HCT116 (cell line): ENCODE results near the gene F2RL2.

ENCODE experiments used
- CEBPB ChIP-seq: IDR thresholded peaks from 2 replicates; pipeline ENCODE4 v1.6.1; 2012; ENCODE audit warnings: low read depth
- ELF1 ChIP-seq: IDR thresholded peaks from 2 replicates; pipeline ENCODE4 v1.6.1; 2012; ENCODE audit warnings: low read depth, borderline replicate concordance
- EZH2 ChIP-seq: fragments of 200-600 bp; sonication (generic); IDR thresholded peaks from 2 replicates; pipeline ENCODE4 v1.6.1; 2017; ENCODE audit warnings: antibody characterized with exemption, mixed run types
- EZH2phosphoT487 ChIP-seq: fragments of 200-600 bp; IDR thresholded peaks from 2 replicates; pipeline ENCODE4 v1.6.1; 2018; ENCODE audit warnings: antibody characterized with exemption, borderline replicate concordance
- FOSL1 ChIP-seq: IDR thresholded peaks from 2 replicates; pipeline ENCODE4 v1.6.1; 2012; ENCODE audit warnings: low read depth
- JUND ChIP-seq: IDR thresholded peaks from 2 replicates; pipeline ENCODE4 v1.6.1; 2012
- POLR2A ChIP-seq: IDR thresholded peaks from 2 replicates; pipeline ENCODE4 v1.7.0; 2011; ENCODE audit warnings: borderline replicate concordance; ENCODE audit not compliant: insufficient read depth, insufficient read length; ENCODE audit errors: extremely low read depth
- POLR2AphosphoS5 ChIP-seq: IDR thresholded peaks from 2 replicates; pipeline ENCODE4 v1.6.1; 2011; ENCODE audit warnings: mild to moderate bottlenecking, low read depth, low read length, moderate library complexity
- RAD21 ChIP-seq: IDR thresholded peaks from 2 replicates; pipeline ENCODE4 v1.6.1; 2012; ENCODE audit warnings: low read depth, mild to moderate bottlenecking
- SP1 ChIP-seq: IDR thresholded peaks from 2 replicates; pipeline ENCODE4 v1.6.1; 2012; ENCODE audit warnings: low read depth
- ZNF274 ChIP-seq: fragments of 200-500 bp; sonication (Bioruptor generic); IDR thresholded peaks from 2 replicates; pipeline ENCODE4 v1.6.1; 2014; ENCODE audit warnings: mild to moderate bottlenecking, low read depth, low read length, inconsistent platforms
- TF ChIP-seq, protein P1 (sequence below), 3 experiments: fragments of 200-600 bp in 1 of 3; sonication (generic) in 1 of 3; IDR thresholded peaks in 2 of 3; conservative IDR thresholded peaks in 1 of 3; 2 replicates each; pipeline ENCODE4 v1.5.1; 2012 to 2017; ENCODE audit warnings: low read depth in 2 of 3, low read length in 2 of 3, antibody characterized with exemption in 1 of 3, borderline replicate concordance in 1 of 3, control low read depth in 1 of 3, mild to moderate bottlenecking in 1 of 3, mixed read lengths in 1 of 3, mixed run types in 1 of 3, moderate library complexity in 1 of 3; ENCODE audit not compliant: insufficient read depth in 1 of 3
- TF ChIP-seq, protein P2 (sequence below): IDR thresholded peaks from 2 replicates; pipeline ENCODE4 v1.6.1; 2012; ENCODE audit warnings: low read depth
- TF ChIP-seq, protein P3 (sequence below): IDR thresholded peaks from 2 replicates; pipeline ENCODE4 v1.6.1; 2012

DNA sequence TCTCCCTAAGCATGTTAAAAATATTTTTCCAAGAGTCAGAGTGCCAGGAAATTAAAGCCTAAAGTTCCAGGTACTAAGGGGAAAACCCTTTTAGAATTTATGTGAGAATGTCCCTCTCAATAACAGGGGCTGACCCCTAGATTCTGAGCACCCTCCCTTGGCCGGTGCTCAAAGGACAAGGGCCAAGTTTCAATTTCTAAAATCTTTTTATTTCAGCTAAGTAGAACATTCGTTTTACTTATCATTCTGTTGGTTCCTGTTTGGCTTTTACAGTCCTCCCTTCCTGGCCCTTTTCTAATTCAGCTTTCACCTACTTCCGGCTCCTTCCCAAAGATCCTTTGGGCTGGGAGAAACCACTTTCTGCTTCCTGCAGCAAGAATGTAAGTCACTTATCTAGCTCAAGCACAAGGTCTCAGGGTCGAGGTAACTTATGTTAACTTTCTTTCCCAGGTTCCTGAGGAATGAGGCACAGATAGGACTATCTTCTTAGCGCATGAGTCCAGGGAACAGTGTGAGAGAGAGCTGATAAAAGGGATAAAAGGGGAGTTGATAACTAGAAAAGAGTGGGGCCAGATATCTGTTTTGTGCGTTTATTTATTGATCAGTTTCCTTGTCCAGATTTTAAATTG is 34.6 kb upstream of the F2RL2 start:
- TF ChIP-seq POLR2A = no peak
- no peak for TF ChIP-seq ZNF274
- TF ChIP-seq, protein P1, sequence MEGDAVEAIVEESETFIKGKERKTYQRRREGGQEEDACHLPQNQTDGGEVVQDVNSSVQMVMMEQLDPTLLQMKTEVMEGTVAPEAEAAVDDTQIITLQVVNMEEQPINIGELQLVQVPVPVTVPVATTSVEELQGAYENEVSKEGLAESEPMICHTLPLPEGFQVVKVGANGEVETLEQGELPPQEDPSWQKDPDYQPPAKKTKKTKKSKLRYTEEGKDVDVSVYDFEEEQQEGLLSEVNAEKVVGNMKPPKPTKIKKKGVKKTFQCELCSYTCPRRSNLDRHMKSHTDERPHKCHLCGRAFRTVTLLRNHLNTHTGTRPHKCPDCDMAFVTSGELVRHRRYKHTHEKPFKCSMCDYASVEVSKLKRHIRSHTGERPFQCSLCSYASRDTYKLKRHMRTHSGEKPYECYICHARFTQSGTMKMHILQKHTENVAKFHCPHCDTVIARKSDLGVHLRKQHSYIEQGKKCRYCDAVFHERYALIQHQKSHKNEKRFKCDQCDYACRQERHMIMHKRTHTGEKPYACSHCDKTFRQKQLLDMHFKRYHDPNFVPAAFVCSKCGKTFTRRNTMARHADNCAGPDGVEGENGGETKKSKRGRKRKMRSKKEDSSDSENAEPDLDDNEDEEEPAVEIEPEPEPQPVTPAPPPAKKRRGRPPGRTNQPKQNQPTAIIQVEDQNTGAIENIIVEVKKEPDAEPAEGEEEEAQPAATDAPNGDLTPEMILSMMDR (IDR thresholded peaks at IDR 0.05 in 2 of 3, conservative IDR thresholded peaks at IDR 0.05 in 1 of 3; ENCODE audit: borderline replicate concordance in 1 of 3, insufficient read depth in 1 of 3, low read depth in 2 of 3, low read length in 2 of 3) = no peak
- no peak for TF ChIP-seq POLR2AphosphoS5
- no peak for TF ChIP-seq CEBPB
- no peak for TF ChIP-seq ELF1
- TF ChIP-seq, protein P2, sequence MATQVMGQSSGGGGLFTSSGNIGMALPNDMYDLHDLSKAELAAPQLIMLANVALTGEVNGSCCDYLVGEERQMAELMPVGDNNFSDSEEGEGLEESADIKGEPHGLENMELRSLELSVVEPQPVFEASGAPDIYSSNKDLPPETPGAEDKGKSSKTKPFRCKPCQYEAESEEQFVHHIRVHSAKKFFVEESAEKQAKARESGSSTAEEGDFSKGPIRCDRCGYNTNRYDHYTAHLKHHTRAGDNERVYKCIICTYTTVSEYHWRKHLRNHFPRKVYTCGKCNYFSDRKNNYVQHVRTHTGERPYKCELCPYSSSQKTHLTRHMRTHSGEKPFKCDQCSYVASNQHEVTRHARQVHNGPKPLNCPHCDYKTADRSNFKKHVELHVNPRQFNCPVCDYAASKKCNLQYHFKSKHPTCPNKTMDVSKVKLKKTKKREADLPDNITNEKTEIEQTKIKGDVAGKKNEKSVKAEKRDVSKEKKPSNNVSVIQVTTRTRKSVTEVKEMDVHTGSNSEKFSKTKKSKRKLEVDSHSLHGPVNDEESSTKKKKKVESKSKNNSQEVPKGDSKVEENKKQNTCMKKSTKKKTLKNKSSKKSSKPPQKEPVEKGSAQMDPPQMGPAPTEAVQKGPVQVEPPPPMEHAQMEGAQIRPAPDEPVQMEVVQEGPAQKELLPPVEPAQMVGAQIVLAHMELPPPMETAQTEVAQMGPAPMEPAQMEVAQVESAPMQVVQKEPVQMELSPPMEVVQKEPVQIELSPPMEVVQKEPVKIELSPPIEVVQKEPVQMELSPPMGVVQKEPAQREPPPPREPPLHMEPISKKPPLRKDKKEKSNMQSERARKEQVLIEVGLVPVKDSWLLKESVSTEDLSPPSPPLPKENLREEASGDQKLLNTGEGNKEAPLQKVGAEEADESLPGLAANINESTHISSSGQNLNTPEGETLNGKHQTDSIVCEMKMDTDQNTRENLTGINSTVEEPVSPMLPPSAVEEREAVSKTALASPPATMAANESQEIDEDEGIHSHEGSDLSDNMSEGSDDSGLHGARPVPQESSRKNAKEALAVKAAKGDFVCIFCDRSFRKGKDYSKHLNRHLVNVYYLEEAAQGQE = no peak
- TF ChIP-seq RAD21 = no peak
- TF ChIP-seq SP1 = no peak
- TF ChIP-seq, protein P3, sequence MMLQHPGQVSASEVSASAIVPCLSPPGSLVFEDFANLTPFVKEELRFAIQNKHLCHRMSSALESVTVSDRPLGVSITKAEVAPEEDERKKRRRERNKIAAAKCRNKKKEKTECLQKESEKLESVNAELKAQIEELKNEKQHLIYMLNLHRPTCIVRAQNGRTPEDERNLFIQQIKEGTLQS = no peak
- no peak for TF ChIP-seq JUND
- no peak for TF ChIP-seq EZH2
- TF ChIP-seq EZH2phosphoT487 = no peak
- no peak for TF ChIP-seq FOSL1
